ENCODE data around the gene MSH5. TPM values are rescaled to one million over a fixed set of nuclear protein-coding genes. Genes with fewer than 3 reads are reported as not detected.

MSH5 gene
- total and polyA plus RNA-seq, 2 donors (not counting 1 experiment from before 2014, with no cell fraction given) = 4.3 to 6.0 TPM

DNA sequence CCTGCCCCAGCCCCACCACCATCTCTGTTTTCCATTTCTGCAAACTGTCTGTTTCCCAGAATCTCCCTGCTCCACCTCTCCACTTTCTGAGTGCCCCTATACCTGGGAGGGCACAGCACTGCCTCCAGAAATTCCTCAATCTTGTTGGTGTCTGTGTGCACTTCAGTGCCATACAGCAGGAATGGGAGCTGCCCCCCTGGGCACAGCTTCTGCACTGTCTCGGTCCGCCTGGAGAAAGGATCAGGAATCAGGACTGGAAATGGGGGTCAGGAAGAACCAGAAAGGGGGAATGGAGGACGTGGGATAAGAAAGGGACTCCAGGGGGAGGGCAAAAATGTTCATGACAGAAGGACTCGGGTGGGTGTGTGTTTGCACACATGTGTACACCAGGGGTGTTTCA is 6.1 kb upstream of the MSH5 start:
- Histone ChIP-seq H3K4me2 (ENCODE audit: extremely low read depth, insufficient read depth, low read length) (peak overlapping the region; percentile 97), H3K27ac (ENCODE audit: insufficient read depth, low read length) (peak overlapping the region; percentile 88), H3K4me3 (replicated peaks in 1 of 4; ENCODE audit: control extremely low read depth in 1 of 4, insufficient read depth in 1 of 4, low read depth in 3 of 4, low read length in 4 of 4) (peak overlapping the region; percentile 8 to 99 (median 94)), H2AFZ (ENCODE audit: low read length) (no peak overlapping the region), H4K20me1 (ENCODE audit: control insufficient read depth, extremely low read depth, insufficient read depth, low read length) (no peaks in the 10 kb centered on the region), H3K4me1 (ENCODE audit: control insufficient read depth, extremely low read depth, insufficient read depth, low read length) (peaks cover 33% of the 10 kb centered on the region), H3K9me3 (ENCODE audit: control insufficient read depth, insufficient read depth, low read depth, low read length) (no peaks in the 10 kb centered on the region), H3K9ac (ENCODE audit: insufficient read depth, low read length) (no peak overlapping the region), H3K36me3 (ENCODE audit: control insufficient read depth, insufficient read depth, low read length) (peaks cover 24% of the 10 kb centered on the region), H3K27me3 (ENCODE audit: control insufficient read depth, insufficient read depth, low read length) (no peaks in the 10 kb centered on the region), H3K79me2 (ENCODE audit: control insufficient read depth, insufficient read depth, low read length) (peaks cover 50% of the 10 kb centered on the region)
- DNase-seq (ENCODE audit: low read depth in 2 of 2) = no peak
- TF ChIP-seq EZH2 (IDR thresholded peaks at IDR 0.05; ENCODE audit: low read length, missing control alignments) (no peak), CTCF (conservative IDR thresholded peaks at IDR 0.05 in 1 of 2, IDR thresholded peaks at IDR 0.05 in 1 of 2; ENCODE audit: low read depth in 1 of 2, low read length in 2 of 2) (no peak)

DNA sequence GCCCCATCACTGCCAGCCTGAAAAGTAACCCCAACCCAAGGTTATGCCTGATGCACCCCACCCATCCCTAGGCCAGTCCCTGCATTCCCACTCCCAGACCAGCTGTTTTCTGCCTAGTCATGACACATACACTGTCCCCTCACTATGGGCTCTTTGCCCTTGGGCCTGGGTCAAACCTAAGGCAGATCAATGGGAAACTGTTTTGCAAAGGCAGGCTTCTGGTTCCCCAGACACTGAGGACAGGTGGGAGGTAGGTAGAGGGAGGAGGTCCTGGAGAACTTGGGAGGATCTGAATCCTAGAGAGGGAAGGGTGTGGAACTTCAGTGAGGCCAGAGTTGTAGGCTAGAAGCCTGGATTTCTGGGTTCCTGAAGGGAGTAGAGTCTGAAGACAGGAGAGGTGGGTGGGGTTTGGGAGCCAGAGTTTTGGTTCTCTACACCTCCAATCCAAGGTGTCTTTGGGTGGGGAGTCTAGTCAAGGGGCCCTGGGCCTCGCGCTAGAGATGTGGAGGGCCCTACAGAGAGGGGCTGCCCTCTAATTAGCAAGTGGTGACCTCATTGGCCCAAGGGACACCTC is 5.5 kb upstream of the MSH5 start:
- TF ChIP-seq CTCF (conservative IDR thresholded peaks at IDR 0.05 in 1 of 2, IDR thresholded peaks at IDR 0.05 in 1 of 2; ENCODE audit: low read depth in 1 of 2, low read length in 2 of 2) = no peak
- no peak for TF ChIP-seq EZH2 (IDR thresholded peaks at IDR 0.05; ENCODE audit: low read length, missing control alignments)
- H3K4me3 ChIP-seq (replicated peaks in 1 of 4; ENCODE audit: control extremely low read depth in 1 of 4, insufficient read depth in 1 of 4, low read depth in 3 of 4, low read length in 4 of 4) = peak overlapping the region; percentile 89 to 99 (median 97)
- H3K9me3 ChIP-seq (ENCODE audit: control insufficient read depth, insufficient read depth, low read depth, low read length) = no peaks in the 10 kb centered on the region
- H3K27ac ChIP-seq (ENCODE audit: insufficient read depth, low read length) = peak overlapping the region; percentile 88
- no peaks in the 10 kb centered on the region for H3K27me3 ChIP-seq (ENCODE audit: control insufficient read depth, insufficient read depth, low read length)
- no peaks in the 10 kb centered on the region for H4K20me1 ChIP-seq (ENCODE audit: control insufficient read depth, extremely low read depth, insufficient read depth, low read length)
- H3K4me1 ChIP-seq (ENCODE audit: control insufficient read depth, extremely low read depth, insufficient read depth, low read length) = peaks cover 34% of the 10 kb centered on the region
- peaks cover 24% of the 10 kb centered on the region for H3K36me3 ChIP-seq (ENCODE audit: control insufficient read depth, insufficient read depth, low read length)
- H3K79me2 ChIP-seq (ENCODE audit: control insufficient read depth, insufficient read depth, low read length) = peaks cover 45% of the 10 kb centered on the region
- H3K9ac ChIP-seq (ENCODE audit: insufficient read depth, low read length) = peak overlapping the region; percentile 77
- peak overlapping the region; percentile 97 for H3K4me2 ChIP-seq (ENCODE audit: extremely low read depth, insufficient read depth, low read length)
- H2AFZ ChIP-seq (ENCODE audit: low read length) = no peak overlapping the region
- no peak for DNase-seq (ENCODE audit: low read depth in 2 of 2)

- no peak overlapping the region for H2AFZ ChIP-seq (ENCODE audit: low read length)
- no peaks in the 10 kb centered on the region for H3K9me3 ChIP-seq (ENCODE audit: control insufficient read depth, insufficient read depth, low read depth, low read length)
- peaks cover 24% of the 10 kb centered on the region for H3K36me3 ChIP-seq (ENCODE audit: control insufficient read depth, insufficient read depth, low read length)
- peak; percentile 21 to 73 for DNase-seq (ENCODE audit: low read depth in 2 of 2)
- no peaks in the 10 kb centered on the region for H3K27me3 ChIP-seq (ENCODE audit: control insufficient read depth, insufficient read depth, low read length)
- H3K4me1 ChIP-seq (ENCODE audit: control insufficient read depth, extremely low read depth, insufficient read depth, low read length) = peaks cover 35% of the 10 kb centered on the region
- H3K4me2 ChIP-seq (ENCODE audit: extremely low read depth, insufficient read depth, low read length) = peak overlapping the region; percentile 97
- H3K27ac ChIP-seq (ENCODE audit: insufficient read depth, low read length) = peak overlapping the region; percentile 88
- TF ChIP-seq CTCF (conservative IDR thresholded peaks at IDR 0.05 in 1 of 2, IDR thresholded peaks at IDR 0.05 in 1 of 2; ENCODE audit: low read depth in 1 of 2, low read length in 2 of 2) = no peak
- TF ChIP-seq EZH2 (IDR thresholded peaks at IDR 0.05; ENCODE audit: low read length, missing control alignments) = no peak
- peaks cover 46% of the 10 kb centered on the region for H3K79me2 ChIP-seq (ENCODE audit: control insufficient read depth, insufficient read depth, low read length)
- peak overlapping the region; percentile 89 to 99 (median 97) for H3K4me3 ChIP-seq (replicated peaks in 1 of 4; ENCODE audit: control extremely low read depth in 1 of 4, insufficient read depth in 1 of 4, low read depth in 3 of 4, low read length in 4 of 4)
- H4K20me1 ChIP-seq (ENCODE audit: control insufficient read depth, extremely low read depth, insufficient read depth, low read length) = no peaks in the 10 kb centered on the region
- peak overlapping the region; percentile 77 for H3K9ac ChIP-seq (ENCODE audit: insufficient read depth, low read length)
Observed at GRCh38 chr6:31734821-31735406, 4.9 kb upstream of the MSH5 start.

All from fibroblast of lung (primary cell).